HepG2 (cell line): ENCODE data around the gene CA12. TPM values are rescaled to one million over a fixed set of nuclear protein-coding genes. Genes with fewer than 3 reads are reported as not detected.

Experiments
- ETV6 ChIP-seq: sonication (generic); formaldehyde crosslinking; conservative IDR thresholded peaks from 2 replicates; pipeline ENCODE4 v1.4.0; 2020; ENCODE audit warnings: missing genetic modification reagents
- FOXO1 ChIP-seq: sonication (generic); formaldehyde crosslinking; IDR thresholded peaks from 2 replicates; pipeline ENCODE4 v1.4.0; 2020; ENCODE audit warnings: missing genetic modification reagents
- KDM1A ChIP-seq: IDR thresholded peaks from 2 replicates; pipeline ENCODE4 v1.6.1; 2016; ENCODE audit warnings: missing compliant biosample characterization
- NFATC3 ChIP-seq: sonication (generic); formaldehyde crosslinking; IDR thresholded peaks from 2 replicates; pipeline ENCODE4 v1.5.1; 2020; ENCODE audit warnings: mild to moderate bottlenecking, missing genetic modification reagents
- PAX8 ChIP-seq: sonication (generic); formaldehyde crosslinking; IDR thresholded peaks from 2 replicates; pipeline ENCODE4 v1.8.0; 2022; ENCODE audit warnings: mild to moderate bottlenecking, missing genetic modification reagents, borderline replicate concordance
- RBM22 ChIP-seq: fragments of 200-400 bp; formaldehyde crosslinking; optimal IDR thresholded peaks from 2 replicates; pipeline ENCODE3; 2017; ENCODE audit warnings: mild to moderate bottlenecking, low read length, moderate library complexity
- RCOR2 ChIP-seq: IDR thresholded peaks from 2 replicates; pipeline ENCODE4 v1.6.1; 2016; ENCODE audit warnings: missing biosample characterization, missing genetic modification reagents
- RFX1 ChIP-seq: fragments of 450-650 bp; IDR thresholded peaks from 2 replicates; pipeline ENCODE4 v1.6.1; 2017
- SP5 ChIP-seq: IDR thresholded peaks from 2 replicates; pipeline ENCODE4 v1.6.1; 2016; ENCODE audit warnings: low read depth, borderline replicate concordance
- STAG1 ChIP-seq: sonication (generic); formaldehyde crosslinking; IDR thresholded peaks from 2 replicates; pipeline ENCODE4 v1.4.0; 2020; ENCODE audit warnings: missing genetic modification reagents
- ZBTB25 ChIP-seq: IDR thresholded peaks from 2 replicates; pipeline ENCODE4 v1.6.1; 2018; ENCODE audit warnings: missing genetic modification reagents
- ZBTB7B ChIP-seq: sonication (generic); formaldehyde crosslinking; IDR thresholded peaks from 2 replicates; pipeline ENCODE4 v1.4.0; 2020; ENCODE audit warnings: missing genetic modification reagents
- ZNF350 ChIP-seq: sonication (generic); formaldehyde crosslinking; IDR thresholded peaks from 2 replicates; pipeline ENCODE4 v1.4.0; 2020; ENCODE audit warnings: mild to moderate bottlenecking, low read depth, missing genetic modification reagents, borderline replicate concordance
- ZNF44 ChIP-seq: sonication (generic); formaldehyde crosslinking; IDR thresholded peaks from 2 replicates; pipeline ENCODE4 v1.5.1; 2020; ENCODE audit warnings: mild to moderate bottlenecking, missing genetic modification reagents
- ZNF549 ChIP-seq: sonication (generic); formaldehyde crosslinking; IDR thresholded peaks from 2 replicates; pipeline ENCODE4 v1.5.0; 2020; ENCODE audit warnings: missing genetic modification reagents
- ZNF609 ChIP-seq: sonication (generic); formaldehyde crosslinking; IDR thresholded peaks from 2 replicates; pipeline ENCODE4 v1.4.0; 2020; ENCODE audit warnings: mild to moderate bottlenecking, missing genetic modification reagents, borderline replicate concordance
- polyA plus RNA-seq, 8 experiments: library from polyadenylated mRNA; depleted of rRNA in 3 of 8; stranded (reverse) in 7 of 8; unstranded in 1 of 8; fragments of >200 nt; fragmentation: Illumina TruSeq in 4 of 8; extraction: Trizol in 4 of 8; gene quantifications; 2 replicates each; pipeline versions ENCODE4 v1.2.1 to v1.2.3, GENCODE V29; 2011 to 2016; ENCODE audit warnings: low read depth in 4 of 8, missing spikeins in 1 of 8, mixed read lengths in 1 of 8; ENCODE audit not compliant: insufficient read depth in 1 of 8
- total RNA-seq, 5 experiments: library from RNA; depleted of rRNA; stranded (reverse); fragments of >200 nt; fragmentation: Illumina TruSeq; extraction: Trizol; gene quantifications; 2 replicates each; pipeline ENCODE4 v1.2.3, GENCODE V29; 2016; ENCODE audit warnings: low read depth in 1 of 5
- TF ChIP-seq, protein P1 (sequence below): sonication (generic); formaldehyde crosslinking; IDR thresholded peaks from 2 replicates; pipeline ENCODE4 v1.8.1; 2023; ENCODE audit warnings: mild to moderate bottlenecking, inconsistent platforms, moderate library complexity, missing genetic modification reagents, borderline replicate concordance

Gene CA12
- total and polyA plus RNA-seq, 2 of the 13 experiments (the other 11 are each of a cell fraction or from before 2014, with no cell fraction given), result 0.07 to 0.20 TPM

DNA sequence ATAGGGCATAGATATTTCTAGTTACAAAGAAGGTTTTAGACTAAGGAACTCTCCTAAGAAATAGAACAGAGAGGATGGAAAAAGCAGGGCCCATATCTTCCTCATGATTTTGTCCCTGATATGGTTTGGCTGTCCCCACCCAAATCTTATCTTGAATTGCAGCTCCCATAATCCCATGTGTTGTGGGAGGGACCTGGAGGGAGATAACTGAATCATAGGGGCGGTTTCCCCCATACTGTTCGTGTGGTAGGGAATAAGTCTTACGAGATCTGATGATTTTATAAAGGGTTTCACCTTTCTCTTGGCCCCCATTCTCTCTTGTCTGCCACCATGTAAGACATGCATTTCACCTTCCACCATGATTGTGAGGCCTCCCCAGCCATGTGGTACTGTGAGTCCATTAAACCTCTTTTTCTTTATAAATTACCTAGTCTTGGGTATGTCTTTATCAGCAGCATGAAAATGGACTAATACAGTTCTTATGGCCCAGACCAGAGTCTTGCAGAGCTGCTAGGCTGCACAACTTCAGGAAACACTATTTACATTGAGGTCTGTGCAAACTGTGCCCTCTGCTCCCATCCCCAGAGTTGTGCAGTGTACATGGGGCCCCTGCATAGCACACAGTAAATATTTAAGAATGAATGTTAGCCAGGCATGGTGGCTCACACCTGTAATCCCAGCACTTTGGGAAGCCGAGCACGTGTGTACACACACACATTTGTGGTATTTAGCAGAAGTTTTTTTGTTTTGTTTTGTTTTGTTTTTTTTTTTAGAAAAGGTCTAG, 20.3 kb upstream of the CA12 start (continued):
- TF ChIP-seq ZNF44, result no peak
- TF ChIP-seq FOXO1 (CRISPR knock-in tag), result peak; percentile 65; the same call in 1 of the 2 replicates
- TF ChIP-seq, protein P1, sequence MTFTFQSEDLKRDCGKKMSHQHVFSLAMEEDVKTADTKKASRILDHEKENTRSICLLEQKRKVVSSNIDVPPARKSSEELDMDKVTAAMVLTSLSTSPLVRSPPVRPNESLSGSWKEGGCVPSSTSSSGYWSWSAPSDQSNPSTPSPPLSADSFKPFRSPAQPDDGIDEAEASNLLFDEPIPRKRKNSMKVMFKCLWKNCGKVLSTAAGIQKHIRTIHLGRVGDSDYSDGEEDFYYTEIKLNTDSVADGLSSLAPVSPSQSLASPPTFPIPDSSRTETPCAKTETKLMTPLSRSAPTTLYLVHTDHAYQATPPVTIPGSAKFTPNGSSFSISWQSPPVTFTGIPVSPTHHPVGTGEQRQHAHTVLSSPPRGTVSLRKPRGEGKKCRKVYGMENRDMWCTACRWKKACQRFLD (CRISPR knock-in tag), result no peak
- TF ChIP-seq ZNF609 (CRISPR knock-in tag), result peak; percentile 80; the same call in 1 of the 2 replicates
- TF ChIP-seq RBM22, result no peak
- no peak for TF ChIP-seq ZBTB25 (CRISPR knock-in tag)
- TF ChIP-seq STAG1, result no peak
- no peak for TF ChIP-seq NFATC3 (CRISPR knock-in tag)
- TF ChIP-seq RCOR2 (CRISPR knock-in tag), result no peak
- TF ChIP-seq RFX1, result no peak
- no peak for TF ChIP-seq ETV6 (CRISPR knock-in tag)
- TF ChIP-seq ZNF549 (CRISPR knock-in tag), result no peak
- no peak for TF ChIP-seq PAX8
- TF ChIP-seq KDM1A (CRISPR knock-in tag), result no peak
- TF ChIP-seq SP5 (CRISPR knock-in tag), result no peak
- peak; percentile 39; the same call in 1 of the 2 replicates for TF ChIP-seq ZBTB7B
- 0 out of 2 replicates have a peak, but pooled peaks have one; percentile 30 for TF ChIP-seq ZNF350 (CRISPR knock-in tag)
